Esophagus (tissue), 2 donors: ENCODE measurements around the gene CRAT. TPM values are rescaled to one million over a fixed set of nuclear protein-coding genes. Genes with fewer than 3 reads are reported as not detected.

Experiments
- H3K27ac ChIP-seq, 2 donors: one replicate each; pipeline ENCODE4 v1.5.1; 2013; ENCODE audit warnings: low read depth in 2 of 2, mild to moderate bottlenecking in 2 of 2, inconsistent platforms in 1 of 2, low read length in 1 of 2, moderate library complexity in 1 of 2
- H3K27me3 ChIP-seq, 2 donors: one replicate each; pipeline ENCODE4 v1.6.1; 2013; ENCODE audit warnings: low read length in 2 of 2, control low read depth in 1 of 2, mild to moderate bottlenecking in 1 of 2; ENCODE audit not compliant: insufficient read depth in 2 of 2, control insufficient read depth in 1 of 2
- H3K36me3 ChIP-seq, 2 donors: one replicate each; pipeline ENCODE4 v1.6.1; 2013; ENCODE audit warnings: low read length in 1 of 2; ENCODE audit not compliant: control insufficient read depth in 2 of 2, insufficient read depth in 2 of 2
- H3K4me1 ChIP-seq, 2 donors: one replicate each; pipeline ENCODE4 v1.6.1; 2013; ENCODE audit warnings: low read length in 1 of 2; ENCODE audit not compliant: control insufficient read depth in 2 of 2, insufficient read depth in 2 of 2
- H3K4me3 ChIP-seq, 2 donors: one replicate each; pipeline ENCODE4 v1.5.1; 2013; ENCODE audit warnings: low read length in 2 of 2, mild to moderate bottlenecking in 2 of 2, low read depth in 1 of 2, moderate library complexity in 1 of 2
- H3K9me3 ChIP-seq, 2 donors: one replicate each; pipeline ENCODE4 v1.6.1; 2013; ENCODE audit warnings: mild to moderate bottlenecking in 2 of 2, low read depth in 1 of 2, low read length in 1 of 2, moderate library complexity in 1 of 2; ENCODE audit not compliant: control insufficient read depth in 2 of 2, insufficient read depth in 1 of 2
- WGBS, 2 donors: extraction: QIAGEN DNeasy Blood & Tissue Kit; methylation state at CpG; one replicate each; pipeline ENCODE4 v1.1.7; 2013; 5-methylcytosine and 5-hydroxymethylcytosine counted together
- polyA plus RNA-seq, 2 donors: library from polyadenylated mRNA; stranded (reverse); fragments of 200-250 nt; gene quantifications; one replicate each; pipeline ENCODE4 v1.2.3, GENCODE V29; 2013
- donor health status: healthy with polysubstance abuse.
- donor health status: Bipolar disorder and iron deficiency.

The CRAT gene
- polyA plus RNA-seq, 2 donors, result 26.6 to 36.7 TPM

- no peaks in the 10 kb centered on the region for H3K27me3 ChIP-seq
- H3K36me3 ChIP-seq, result peaks cover 10 to 22% of the 10 kb centered on the region in 2 donors
Observed at GRCh38 chr9:129054163-129054851, 56.3 kb downstream of the CRAT start.

DNA sequence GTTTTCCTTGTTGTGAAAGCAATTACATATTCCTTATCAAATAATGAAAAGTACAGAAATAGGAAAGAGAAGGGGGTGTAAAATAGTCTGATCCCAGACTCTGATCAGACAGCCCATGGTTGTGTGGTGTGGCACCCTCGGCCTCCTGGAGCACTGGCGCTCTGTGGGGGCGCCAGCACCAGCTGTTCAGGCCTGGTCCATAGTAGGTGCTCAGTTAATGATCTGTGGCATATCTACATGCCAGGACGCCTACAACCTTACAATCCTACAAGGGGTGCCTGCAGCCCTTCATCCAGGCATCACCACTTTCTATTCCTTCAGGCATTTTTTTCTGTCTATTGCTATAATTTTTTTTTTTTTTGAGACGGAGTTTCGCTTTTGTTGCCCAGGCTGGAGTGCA is 57.6 kb downstream of the CRAT start:
- no peaks in the 10 kb centered on the region for H3K9me3 ChIP-seq
- 74 to 88% methylated on average over 6 of the region's 6 CpGs for WGBS, 2 donors

More at GRCh38 chr9:129054163-129054851, 56.3 kb downstream of the CRAT start:
- Histone ChIP-seq H3K9me3 (no peaks in the 10 kb centered on the region), H3K4me1 (no peaks in the 10 kb centered on the region), H3K27ac (no peak overlapping the region), H3K4me3 (no peak overlapping the region)
- 88 to 89% methylated on average over 5 of the region's 5 CpGs for WGBS, 2 donors

DNA sequence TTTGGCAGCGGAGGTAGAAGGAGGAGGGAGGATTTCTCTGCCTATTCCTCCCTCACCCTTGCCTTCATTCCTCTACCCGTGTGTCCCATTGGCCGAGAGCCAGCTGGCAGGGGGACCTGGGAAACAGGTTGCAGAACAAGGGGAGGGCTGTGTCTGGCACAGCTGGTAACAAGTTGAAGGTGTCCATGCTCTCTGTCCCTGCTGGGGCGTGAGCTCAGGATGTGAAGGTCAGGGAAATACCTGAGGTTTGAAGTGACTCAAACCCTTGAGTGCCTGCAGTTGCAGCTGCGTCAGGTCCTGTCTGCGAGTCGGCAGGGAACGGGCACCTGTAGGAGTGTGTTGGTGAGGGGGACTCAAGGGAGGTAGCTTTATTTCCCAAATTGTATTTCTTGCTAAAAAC is 58.0 kb downstream of the CRAT start:
- WGBS, 2 donors, result 52 to 58% methylated on average over 8 of the region's 8 CpGs
- Histone ChIP-seq H3K27ac (peak overlapping the region; percentile 39 to 78), H3K4me3 (no peak overlapping the region), H3K9me3 (no peaks in the 10 kb centered on the region), H3K27me3 (no peaks in the 10 kb centered on the region), H3K36me3 (peaks cover 11 to 25% of the 10 kb centered on the region in 2 donors), H3K4me1 (no peaks in the 10 kb centered on the region)

More for the DNA sequence above, 57.6 kb downstream of the CRAT start:
- H3K4me3 ChIP-seq, result no peak overlapping the region
- H3K36me3 ChIP-seq, result peaks cover 9 to 24% of the 10 kb centered on the region in 2 donors
- H3K4me1 ChIP-seq, result no peaks in the 10 kb centered on the region
- H3K27me3 ChIP-seq, result no peaks in the 10 kb centered on the region
- H3K27ac ChIP-seq, result peak overlapping the region; percentile 39 to 85

Other genes with a start within 250 kb of the CRAT start
- 1 to 10 TPM; 4.0 to 6.7 TPM for gene KYAT1, start 228.8 kb downstream of the CRAT start, polyA plus RNA-seq
- gene LRRC8A, start 228.7 kb downstream of the CRAT start, polyA plus RNA-seq, result 10 to 100 TPM; 38.5 to 55.6 TPM
- gene PHYHD1, start 189.8 kb downstream of the CRAT start, polyA plus RNA-seq, result 10 to 100 TPM; 19.8 to 39.5 TPM
- gene DOLK, start 163.2 kb downstream of the CRAT start, polyA plus RNA-seq, result 10 to 100 TPM in 1 of 2 donors, 1 to 10 TPM in 1; 5.3 to 11.6 TPM
- 10 to 100 TPM; 19.7 to 21.8 TPM for gene NUP188, start 163.1 kb downstream of the CRAT start, polyA plus RNA-seq
- 100 to 1,000 TPM; 144 to 183 TPM for gene SH3GLB2, start 82.5 kb downstream of the CRAT start, polyA plus RNA-seq
- 10 to 100 TPM; 25.5 to 36.2 TPM for gene MIGA2, start 74.2 kb downstream of the CRAT start, polyA plus RNA-seq
- 10 to 100 TPM; 11.4 to 16.5 TPM for gene DOLPP1, start 29.7 kb downstream of the CRAT start, polyA plus RNA-seq
- gene PTPA, start 622 bp upstream of the CRAT start, polyA plus RNA-seq, result 100 to 1,000 TPM in 1 of 2 donors, 10 to 100 TPM in 1; 80.0 to 126 TPM
- 1 to 10 TPM; 5.4 to 8.4 TPM for gene IER5L, start 67.5 kb upstream of the CRAT start, polyA plus RNA-seq